ENCODE measurements around the gene EBLN1.

GRCh38 chr10:22250897-22251660 is 33.3 kb upstream of the EBLN1 start:
- TF ChIP-seq CTCF (conservative IDR thresholded peaks at IDR 0.05; ENCODE audit: low read length) (no peak), EZH2phosphoT487 (IDR thresholded peaks at IDR 0.05; ENCODE audit: borderline replicate concordance, low read depth, low read length) (no peak)
